Stimulated activated CD8-positive, alpha-beta memory T cell treated with anti-CD3 and anti-CD28 coated beads, Interleukin-4, amount 100 ng/mL, for 4 hours (primary cell): ENCODE measurements around the gene SEC14L2.

Experiments used
- DNase-seq, 2 donors: peaks; one replicate each; pipeline ENCODE4 v3.0.0-alpha.2; 2020; ENCODE audit warnings: low read depth in 2 of 2, low spot score in 1 of 2

Gene SEC14L2

DNA sequence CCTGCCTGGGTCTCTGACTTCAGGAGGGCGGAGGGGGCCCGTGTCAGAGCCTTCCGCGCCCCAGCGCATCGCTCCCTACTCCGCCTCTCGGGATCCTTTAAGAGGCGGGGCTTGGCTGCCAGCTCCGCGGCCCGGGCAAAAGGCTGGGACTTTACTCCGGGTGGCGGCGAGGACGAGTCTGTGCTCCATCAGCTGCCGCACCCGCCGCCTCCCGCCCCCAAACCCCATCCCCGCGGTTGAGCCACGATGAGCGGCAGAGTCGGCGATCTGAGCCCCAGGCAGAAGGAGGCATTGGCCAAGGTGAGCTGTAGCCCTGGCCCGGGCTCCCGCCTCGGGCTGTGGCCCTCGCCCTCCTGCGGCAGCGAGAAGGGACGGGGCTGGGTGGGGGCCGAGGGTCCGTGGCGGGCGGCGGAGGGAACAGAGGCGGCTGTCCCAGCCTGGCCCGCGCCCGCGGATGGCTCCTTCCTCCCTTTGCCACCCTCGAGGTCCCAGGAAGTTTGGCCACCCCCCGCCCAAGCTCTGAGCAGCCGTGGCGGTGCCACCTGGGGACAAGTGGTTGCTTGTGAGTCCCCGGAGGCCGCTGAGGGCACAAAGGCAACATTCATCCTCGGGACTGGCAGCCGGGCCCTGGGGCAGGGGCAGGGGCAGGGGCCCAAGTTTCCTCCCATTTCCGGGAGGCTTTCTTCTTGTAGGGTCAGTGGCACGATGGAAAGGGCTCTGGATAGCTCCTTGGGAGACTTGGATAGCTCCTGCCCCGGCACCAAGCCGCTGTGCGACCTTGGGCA lies at the start of gene SEC14L2:
Gene SEC14L2 (plus strand): TSS at position 148 of the 785 bp plus-strand sequence. CDS start 99 bp downstream, at position 247.
- DNase-seq, result peak in 1 of 2 donors; percentile 15

DNA sequence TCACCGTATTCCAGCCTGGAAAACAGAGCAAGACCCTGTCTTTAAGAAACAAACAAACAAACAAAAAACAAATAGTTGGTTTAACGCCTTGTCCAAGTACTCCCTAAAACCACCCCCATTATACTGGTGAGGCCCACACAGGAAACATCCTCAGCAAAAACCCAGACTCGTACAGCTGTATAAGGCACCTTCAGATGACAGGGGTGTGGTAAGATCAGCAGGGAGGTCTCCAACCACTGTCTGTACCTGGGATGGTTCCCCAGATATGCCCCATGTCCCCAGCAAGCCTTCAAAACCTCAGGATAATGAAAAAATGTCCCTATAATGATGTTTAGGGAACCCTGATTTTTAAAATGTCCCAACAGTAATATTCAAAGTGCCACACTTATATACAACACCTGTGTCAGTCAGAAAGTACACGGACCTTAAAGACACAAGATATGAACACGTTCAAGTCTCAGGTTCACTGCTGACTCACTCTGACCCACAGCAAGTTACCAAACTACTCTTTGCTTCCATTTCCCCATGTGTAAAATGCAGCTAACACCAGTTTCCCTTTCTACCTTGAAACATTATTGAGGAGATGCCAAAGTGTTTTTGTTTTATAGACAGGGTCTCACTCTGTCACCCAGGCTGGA lies 49.4 kb upstream of the SEC14L2 start:
- no peak for DNase-seq

DNA sequence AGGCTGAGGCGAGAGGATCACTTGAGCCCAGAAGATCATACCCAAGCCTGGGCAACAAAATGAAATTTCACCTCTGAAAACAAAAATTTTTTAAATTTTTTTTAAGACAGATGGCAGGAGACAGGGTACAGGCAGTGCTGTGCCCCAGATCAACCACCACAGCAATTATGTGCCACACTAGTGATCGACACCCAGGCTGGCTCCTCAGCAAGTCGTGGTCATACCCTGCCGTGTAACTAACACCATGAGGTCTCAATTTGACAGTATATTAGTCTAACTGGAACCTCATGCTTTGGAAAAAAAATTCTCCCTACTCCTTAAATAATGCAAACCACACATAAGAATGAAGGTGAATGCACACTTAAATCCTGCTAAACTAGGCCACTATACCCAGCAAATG lies 48.4 kb upstream of the SEC14L2 start:
- no peak for DNase-seq

DNA sequence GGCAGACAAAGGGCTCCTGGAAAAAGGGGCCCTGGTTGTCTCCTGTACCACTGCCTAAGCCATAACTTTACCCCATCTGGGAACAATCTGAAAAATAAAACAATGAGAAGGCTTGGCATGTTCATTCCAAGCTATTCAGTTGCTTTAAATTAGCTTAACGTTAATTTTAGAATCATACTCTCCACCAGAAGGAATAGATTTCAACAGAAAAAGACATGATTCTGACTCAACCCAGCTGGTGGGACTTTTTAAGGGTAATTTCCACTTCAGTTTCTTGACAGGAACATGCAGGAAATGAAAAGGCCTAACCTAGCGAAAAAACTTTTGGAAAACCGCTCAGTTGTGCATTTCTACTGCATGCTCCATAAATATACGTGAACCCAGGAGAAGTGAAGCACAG lies 48.0 kb upstream of the SEC14L2 start:
- no peak for DNase-seq

DNA sequence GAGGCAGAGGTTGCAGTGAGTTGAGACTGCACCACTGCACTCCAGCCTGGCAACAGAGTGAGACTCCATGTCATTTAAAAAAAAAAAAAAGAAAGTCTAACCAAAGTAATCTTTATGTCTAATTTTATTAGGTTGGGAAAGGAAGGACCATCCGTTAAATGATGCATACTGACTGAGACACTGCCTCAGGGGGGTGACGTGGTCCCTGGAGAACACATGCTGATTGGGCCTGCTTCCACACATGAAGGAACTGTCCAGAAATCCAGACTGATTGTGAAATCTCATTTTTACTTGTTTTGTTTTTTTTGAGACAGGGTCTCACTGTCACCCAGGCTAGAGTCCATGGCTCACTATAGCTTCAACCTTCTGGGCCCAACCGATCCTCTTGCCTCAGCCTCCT lies 45.6 kb upstream of the SEC14L2 start:
- DNase-seq, result no peak

DNA sequence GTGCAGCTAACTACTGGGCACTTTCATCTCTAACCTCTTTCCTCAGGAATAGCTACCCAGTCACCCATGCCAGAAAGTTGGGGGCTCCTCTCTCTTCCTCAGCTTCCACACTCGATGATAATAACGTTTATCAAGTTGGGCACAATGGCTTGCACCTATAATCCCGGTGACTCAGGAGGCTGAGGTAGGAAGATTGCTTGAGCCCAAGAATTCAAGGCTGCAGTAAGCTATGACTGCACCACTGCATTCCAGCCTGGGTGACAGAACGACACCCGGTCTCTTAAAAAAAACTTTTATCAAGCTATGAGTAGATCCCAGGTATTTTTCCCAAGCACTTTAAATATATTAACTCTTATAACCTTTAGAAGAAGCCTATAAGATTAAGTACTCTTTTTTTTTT lies 42.2 kb upstream of the SEC14L2 start:
- no peak for DNase-seq

DNA sequence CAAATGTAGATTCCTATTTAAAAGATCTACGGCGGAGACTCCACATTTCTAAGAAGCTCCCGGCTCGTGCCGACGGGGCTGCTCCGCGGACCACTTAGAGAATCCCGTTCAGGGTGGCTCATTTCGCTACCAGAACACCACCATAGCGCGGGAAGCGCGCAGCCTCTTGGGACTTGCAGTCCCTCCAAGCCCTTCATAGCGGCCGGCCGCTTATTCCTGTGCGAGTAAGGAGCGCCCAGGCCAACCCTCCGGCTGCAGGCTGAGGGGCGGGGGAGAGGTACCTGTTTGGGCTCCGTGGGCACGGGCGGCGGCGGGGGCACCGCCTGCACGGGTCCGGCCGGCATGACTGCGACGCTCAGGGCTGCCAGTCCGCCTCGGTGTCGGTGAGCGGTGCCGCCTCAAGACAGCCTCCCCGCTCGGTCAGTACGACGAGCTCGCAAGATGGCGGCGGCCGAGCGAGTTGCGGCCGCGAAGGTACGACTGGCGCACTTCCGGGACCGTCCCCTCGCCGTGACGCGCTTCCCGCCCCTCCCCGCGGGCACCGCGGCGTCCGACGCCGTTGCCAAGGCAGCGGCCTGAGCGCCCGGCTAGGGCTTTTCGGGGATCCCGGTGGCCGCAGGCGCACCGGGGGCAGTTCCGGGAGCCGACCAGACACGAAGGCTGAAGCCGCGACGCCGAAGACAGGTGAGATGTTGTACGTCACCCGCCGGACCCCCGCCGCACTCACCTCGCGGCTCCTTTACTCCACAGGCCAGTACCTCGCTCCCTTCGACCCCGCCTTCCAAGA lies 40.2 kb upstream of the SEC14L2 start, which contains the start of the genes CCDC157 and SF3A1:
Gene CCDC157 (plus strand): TSS at position 559 of the 787 bp plus-strand sequence. CDS start 8,994 bp downstream, outside the sequence.
Gene SF3A1 (minus strand): TSS at position 446 of the 787 bp plus-strand sequence. CDS start 102 bp downstream, at position 344.
- peak; percentile 60 to 73 for DNase-seq

DNA sequence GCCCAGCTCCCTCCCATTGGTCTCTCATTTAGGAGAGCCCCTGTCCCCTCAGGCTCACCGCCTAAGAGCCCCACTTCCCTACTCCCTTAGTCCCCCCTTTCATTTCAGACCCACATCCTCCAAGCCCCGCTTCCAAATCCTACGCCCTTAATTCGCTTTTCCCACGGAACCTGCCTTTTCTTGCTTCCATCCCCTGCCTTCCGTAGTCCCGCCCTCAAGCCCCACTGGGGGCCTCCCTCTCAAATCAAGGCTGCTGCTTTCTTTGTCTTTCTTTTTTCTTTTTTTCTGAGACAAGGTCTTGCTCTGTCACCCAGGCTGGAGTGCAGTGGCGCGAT lies 39.6 kb upstream of the SEC14L2 start:
- no peak for DNase-seq

DNA sequence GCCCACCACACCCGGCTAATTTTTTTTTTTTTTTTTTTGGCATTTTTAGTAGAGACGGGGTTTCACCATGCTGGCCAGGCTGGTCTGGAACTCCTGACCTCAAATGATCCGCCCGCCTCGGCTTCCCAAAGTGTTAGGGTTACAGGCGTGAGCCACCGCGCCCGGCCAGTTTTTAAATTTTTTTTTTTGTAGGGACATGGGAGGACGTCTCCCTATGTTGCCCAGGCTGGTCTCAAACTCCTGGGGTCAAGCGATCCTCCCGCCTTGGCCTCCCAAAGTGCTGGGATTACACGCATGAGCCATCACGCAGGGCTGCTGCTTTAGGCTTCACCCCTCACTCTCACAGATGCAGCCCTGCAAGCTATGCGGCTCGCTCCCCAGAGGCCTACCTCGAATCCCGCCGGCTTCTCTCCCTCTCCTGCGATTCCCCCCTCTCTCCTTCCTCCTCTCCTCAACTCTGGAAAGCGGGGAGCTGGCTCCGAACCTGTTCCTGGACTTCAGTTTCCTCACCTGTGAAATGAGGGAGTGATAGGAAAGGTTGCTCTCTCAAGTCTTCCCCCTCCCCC lies 39.1 kb upstream of the SEC14L2 start:
- no peak for DNase-seq

DNA sequence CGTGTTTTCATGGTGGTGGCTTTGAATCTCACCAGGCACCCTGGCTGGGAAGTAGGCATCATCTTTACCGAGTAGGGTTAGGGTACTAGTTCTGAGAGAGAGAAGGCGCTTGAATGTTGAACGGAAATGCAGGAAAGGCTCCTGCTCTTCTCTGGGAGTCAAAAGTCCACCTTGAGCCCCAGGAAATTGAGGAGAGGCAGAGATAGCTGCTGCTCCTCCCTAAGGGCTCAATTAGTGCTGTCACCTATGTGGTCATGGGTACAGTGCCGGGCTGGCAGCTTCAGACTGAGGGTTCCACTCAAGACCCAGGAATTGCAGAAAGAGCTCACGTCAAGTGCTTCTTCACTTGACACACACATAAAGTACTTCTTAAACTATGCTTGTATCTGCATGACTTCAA lies 38.3 kb upstream of the SEC14L2 start:
- DNase-seq, result no peak

DNA sequence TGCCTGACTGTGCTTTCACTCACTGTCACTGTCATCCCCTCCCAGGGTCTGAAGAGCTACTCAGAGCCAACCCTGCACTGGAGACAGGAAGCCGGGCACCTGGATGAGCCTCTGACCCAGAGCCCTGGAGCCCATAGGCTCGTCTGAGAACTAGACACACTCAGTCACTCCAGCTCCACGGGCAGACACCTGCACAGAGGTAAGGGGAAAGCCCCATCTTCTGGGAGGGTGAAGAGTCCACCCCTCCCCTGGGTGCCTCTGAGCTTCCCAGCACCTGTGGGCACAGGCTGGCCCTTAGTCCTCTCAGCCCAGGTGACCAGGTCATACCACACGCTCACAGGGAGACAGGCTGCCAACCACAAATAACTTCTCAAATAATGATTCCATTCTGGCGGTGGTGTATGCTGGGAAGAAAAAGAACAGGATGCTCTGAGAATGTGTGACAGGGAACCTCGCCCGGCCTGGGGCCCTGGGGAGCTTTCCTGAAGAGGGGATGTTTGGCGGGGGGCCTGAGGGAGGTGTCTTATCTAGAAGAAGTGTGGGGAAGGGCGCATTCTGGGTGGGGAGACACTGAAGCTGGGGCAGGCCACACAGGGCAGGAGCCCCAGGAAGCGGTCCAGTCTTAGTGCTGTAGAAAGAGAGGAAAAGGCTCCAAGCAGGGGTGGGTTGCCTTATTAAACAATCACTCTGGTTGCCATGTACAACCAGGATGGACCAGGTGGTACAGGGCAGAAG lies 34.7 kb upstream of the SEC14L2 start:
- no peak for DNase-seq

DNA sequence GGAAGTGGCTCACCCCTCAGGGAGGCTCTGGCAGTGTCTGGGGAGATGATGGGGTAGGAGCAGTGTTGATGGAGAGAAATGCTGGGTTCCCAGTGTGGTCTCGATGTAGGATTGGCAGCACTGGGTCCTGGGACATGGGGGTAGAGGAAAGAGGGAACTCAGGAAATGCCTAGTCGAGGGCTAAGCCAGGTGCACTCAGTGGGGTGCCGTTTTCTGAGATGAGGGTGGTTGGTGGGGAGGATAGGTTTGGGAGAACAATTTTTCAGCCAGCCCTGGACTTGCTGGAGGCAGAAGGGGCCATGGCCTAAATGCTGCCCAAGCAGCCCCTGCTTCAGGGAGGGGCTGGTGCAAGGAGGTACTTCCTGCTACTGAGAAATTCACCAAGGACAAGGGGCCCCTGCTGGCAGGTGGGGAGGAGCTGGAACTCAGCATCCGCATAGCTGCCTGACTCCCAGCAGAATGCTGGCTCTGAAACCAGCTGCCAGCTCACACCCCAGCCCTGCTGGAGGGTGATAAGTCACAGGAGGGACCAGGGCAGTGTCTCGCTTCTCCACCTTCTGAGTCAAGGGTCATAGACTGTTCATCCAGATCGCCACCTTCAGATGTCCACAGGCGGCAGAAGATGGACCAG lies 34.1 kb upstream of the SEC14L2 start:
- no peak for DNase-seq

DNA sequence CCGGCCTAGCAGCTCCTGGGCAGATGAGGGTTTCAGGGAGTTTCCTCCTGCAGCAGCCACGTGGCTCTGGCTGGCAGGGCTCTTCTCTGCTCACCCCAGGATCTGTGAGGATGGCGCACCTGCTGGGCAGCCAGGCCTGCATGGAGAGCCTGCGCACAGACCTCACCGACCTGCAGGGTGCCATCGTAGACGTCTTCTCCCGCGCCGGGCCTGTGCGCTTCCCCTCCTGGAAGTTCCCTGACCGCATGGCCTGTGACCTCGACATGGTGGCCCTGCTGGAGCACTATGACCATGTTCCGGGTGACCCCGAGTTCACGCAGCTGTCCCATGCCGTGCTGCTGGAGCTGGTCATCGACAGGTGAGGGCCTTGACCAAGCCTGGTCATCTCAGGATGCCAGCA lies 30.9 kb upstream of the SEC14L2 start:
- DNase-seq, result no peak

DNA sequence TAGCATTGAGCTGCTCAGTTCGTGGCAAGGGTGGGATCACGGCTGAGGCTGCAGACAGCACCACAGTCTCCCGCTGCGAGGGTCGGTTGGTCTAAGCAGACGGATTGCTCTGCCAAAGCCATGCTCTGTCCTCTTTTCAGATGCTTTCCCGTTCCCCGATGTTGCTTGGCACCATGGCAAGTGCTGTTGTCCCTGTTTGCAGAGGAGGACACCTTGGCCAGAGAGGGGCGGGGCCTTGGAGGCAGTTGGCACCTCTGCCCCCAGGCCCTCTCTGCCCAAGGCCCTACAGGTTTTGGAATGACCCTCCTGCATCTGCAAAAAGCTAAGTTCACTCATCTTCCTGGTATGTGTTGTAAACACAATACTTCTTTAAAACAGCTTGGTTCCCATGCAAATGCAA lies 28.4 kb upstream of the SEC14L2 start:
- DNase-seq, result no peak

DNA sequence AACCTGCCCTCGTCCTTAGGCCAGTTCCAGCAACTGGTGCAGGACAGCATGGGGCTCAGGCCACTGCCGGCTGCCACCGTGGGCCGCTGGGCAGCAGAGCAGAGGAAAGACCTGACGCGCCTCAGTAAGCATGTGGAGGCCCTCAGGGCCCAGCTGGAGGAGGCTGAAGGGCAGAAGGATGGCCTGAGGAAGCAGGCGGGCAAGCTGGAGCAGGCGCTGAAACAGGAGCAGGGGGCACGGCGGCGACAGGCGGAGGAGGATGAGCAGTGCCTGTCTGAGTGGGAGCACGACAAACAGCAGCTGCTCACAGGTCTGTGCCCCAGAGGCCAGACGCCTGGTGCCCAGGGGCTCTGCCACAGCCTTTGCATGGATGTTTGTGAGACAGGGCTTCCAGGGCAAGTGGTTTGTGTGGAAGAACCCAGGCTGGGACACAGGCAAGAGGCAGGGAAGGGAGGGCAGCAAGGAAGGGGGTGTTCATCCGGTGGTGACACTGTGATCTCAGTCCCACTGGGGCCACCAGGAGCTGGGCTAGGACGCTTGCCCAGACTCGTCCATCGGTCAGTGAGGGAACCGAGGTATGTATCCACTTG lies 26.1 kb upstream of the SEC14L2 start:
- DNase-seq, result no peak

DNA sequence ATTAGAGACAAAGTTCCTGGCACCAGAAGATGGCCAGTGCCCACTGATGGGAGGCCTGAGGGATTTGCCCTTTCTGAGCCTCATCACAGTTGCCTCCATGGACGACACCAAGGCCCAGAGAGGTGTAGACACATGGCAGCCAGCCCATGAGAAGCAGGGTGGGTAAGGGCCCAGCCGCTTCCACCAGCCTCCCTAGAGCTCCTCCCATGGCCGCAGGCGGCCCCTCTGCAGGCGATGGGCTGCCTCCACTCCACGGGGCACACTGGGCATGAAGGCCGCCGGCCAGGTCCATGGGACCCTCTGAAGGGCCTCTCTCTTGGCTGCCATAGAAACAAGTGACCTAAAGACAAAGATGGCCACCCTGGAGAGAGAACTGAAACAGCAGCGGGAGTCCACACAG lies 25.5 kb upstream of the SEC14L2 start:
- no peak for DNase-seq

DNA sequence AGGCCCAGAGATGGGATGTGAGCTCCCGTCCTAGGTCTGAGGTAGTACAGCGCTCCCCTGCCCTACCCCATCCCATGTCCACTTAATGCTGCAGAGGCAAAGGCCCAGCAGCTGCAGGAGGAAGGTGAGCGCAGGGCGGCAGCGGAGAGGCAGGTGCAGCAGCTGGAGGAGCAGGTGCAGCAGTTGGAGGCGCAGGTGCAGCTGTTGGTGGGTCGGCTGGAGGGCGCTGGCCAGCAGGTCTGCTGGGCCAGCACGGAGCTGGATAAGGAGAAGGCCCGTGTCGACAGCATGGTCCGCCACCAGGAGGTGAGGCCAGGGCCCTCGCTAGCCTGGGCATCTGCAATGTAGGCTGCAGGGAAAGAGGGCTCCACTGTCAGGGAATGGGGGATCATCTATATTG lies 24.8 kb upstream of the SEC14L2 start:
- DNase-seq, result no peak

DNA sequence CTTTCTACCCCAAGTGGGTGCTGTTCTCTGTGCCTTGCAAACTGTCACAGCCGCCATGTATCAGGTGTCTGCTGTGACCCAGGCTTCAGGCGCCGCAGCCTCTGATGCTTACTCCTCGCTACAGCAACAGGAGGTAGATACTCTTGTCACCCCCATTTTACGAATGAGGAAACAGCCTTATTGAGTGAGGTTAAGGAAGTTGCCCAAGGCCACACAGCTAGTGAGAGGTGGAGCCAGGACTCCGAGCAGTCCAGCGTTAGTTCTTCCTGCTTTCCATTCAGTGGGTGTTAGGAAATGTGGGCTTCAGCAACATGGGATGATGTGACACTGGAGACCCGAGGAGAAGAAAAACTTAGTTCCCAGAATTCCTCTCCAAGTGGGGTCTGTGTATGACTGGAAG lies 23.9 kb upstream of the SEC14L2 start:
- DNase-seq, result no peak

DNA sequence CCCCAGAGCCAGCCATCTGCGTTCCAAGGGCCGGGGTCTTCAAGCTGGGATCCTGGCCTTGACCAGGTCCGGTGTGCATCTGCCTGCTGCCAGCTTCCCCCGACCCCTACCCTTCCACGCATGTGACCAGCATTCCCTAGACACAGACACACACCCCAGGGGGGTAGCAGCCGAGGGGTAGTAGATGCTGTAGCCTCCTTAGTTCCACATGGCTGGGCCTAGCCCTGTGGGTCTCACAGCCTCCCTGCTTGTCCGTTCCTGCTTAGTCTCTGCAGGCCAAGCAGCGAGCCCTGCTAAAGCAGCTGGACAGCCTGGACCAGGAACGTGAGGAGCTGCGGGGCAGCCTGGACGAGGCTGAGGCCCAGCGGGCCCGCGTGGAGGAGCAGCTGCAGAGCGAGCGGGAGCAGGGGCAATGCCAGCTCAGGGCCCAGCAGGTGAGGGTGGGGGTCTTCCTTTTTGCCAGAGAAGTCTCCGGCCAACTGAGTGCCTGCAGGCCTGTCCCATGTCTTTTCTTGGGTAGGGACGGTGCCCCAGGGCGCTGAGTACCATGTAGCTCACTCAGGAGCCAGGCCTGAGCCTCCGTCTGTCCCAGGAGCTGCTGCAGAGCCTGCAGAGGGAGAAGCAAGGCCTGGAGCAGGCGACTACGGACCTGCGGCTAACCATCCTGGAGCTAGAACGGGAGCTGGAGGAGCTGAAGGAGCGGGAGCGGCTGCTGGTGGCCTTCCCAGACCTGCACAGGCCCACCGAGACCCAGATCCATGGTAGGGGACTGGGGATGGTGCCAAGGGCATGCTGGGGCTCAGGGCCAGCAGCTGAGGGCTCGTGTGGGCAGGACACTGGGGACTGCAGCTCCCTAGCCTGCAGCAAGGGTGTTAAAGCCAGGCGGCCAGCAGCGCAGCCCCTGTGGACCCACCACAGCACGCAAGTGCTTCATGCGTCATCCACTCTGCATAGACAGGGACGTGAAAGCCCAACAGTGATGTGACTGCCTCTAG lies 23.2 kb upstream of the SEC14L2 start:
- DNase-seq, result no peak
